ENCODE measurements around the gene TENM4. TPM values are rescaled to one million over a fixed set of nuclear protein-coding genes. Genes with fewer than 3 reads are reported as not detected.
A peak's percentile ranks its signal among the peaks of the same experiment; 100 is the strongest.

The TENM4 gene
- polyA plus RNA-seq, 1 experiment: 5.5 TPM

- DNase-seq (ENCODE audit: low read depth, low spot score): no peak
- no peak for TF ChIP-seq CTCF (IDR thresholded peaks at IDR 0.05; ENCODE audit: low read depth, low read length)
- Histone ChIP-seq H3K27ac (ENCODE audit: low read depth, low read length) (no peak overlapping the region), H3K4me3 (ENCODE audit: low read depth, low read length) (no peak overlapping the region), H3K27me3 (ENCODE audit: control insufficient read depth, insufficient read depth, low read length) (no peaks in the 10 kb centered on the region), H3K9me3 (ENCODE audit: control insufficient read depth, insufficient read depth, low read length) (no peaks in the 10 kb centered on the region)
- ChIA-PET CTCF (no interaction called here), POLR2A (no interaction called here)
Measured at GRCh38 chr11:79313530-79313913, 127.3 kb downstream of the TENM4 start.

GRCh38 chr11:79312617-79313529 is 128.0 kb downstream of the TENM4 start:
- ChIA-PET CTCF (no interaction called here), POLR2A (no interaction called here)
- Histone ChIP-seq H3K4me3 (ENCODE audit: low read depth, low read length) (no peak overlapping the region), H3K27me3 (ENCODE audit: control insufficient read depth, insufficient read depth, low read length) (peaks cover 1% of the 10 kb centered on the region), H3K27ac (ENCODE audit: low read depth, low read length) (no peak overlapping the region), H3K9me3 (ENCODE audit: control insufficient read depth, insufficient read depth, low read length) (no peaks in the 10 kb centered on the region)
- TF ChIP-seq CTCF (IDR thresholded peaks at IDR 0.05; ENCODE audit: low read depth, low read length): no peak
- no peak for DNase-seq (ENCODE audit: low read depth, low spot score)

GRCh38 chr11:79311461-79311860 is 129.4 kb downstream of the TENM4 start:
- H3K27ac ChIP-seq (ENCODE audit: low read depth, low read length): no peak overlapping the region
- peaks cover 3% of the 10 kb centered on the region for H3K27me3 ChIP-seq (ENCODE audit: control insufficient read depth, insufficient read depth, low read length)
- no peak for TF ChIP-seq CTCF (IDR thresholded peaks at IDR 0.05; ENCODE audit: low read depth, low read length)
- DNase-seq (ENCODE audit: low read depth, low spot score): no peak
- no peaks in the 10 kb centered on the region for H3K9me3 ChIP-seq (ENCODE audit: control insufficient read depth, insufficient read depth, low read length)
- ChIA-PET CTCF (no interaction called here), POLR2A (no interaction called here)
- no peak overlapping the region for H3K4me3 ChIP-seq (ENCODE audit: low read depth, low read length)

GRCh38 chr11:79309407-79309806 is 131.4 kb downstream of the TENM4 start:
- H3K9me3 ChIP-seq (ENCODE audit: control insufficient read depth, insufficient read depth, low read length): no peaks in the 10 kb centered on the region
- no peak for TF ChIP-seq CTCF (IDR thresholded peaks at IDR 0.05; ENCODE audit: low read depth, low read length)
- peak; percentile 10 for DNase-seq (ENCODE audit: low read depth, low spot score)
- POLR2A ChIA-PET: no interaction called here
- H3K27ac ChIP-seq (ENCODE audit: low read depth, low read length): no peak overlapping the region
- peaks cover 3% of the 10 kb centered on the region for H3K27me3 ChIP-seq (ENCODE audit: control insufficient read depth, insufficient read depth, low read length)
- CTCF ChIA-PET: no interaction called here
- H3K4me3 ChIP-seq (ENCODE audit: low read depth, low read length): no peak overlapping the region

GRCh38 chr11:79308429-79308828 is 132.4 kb downstream of the TENM4 start:
- ChIA-PET POLR2A (no interaction called here), CTCF (no interaction called here)
- Histone ChIP-seq H3K9me3 (ENCODE audit: control insufficient read depth, insufficient read depth, low read length) (no peaks in the 10 kb centered on the region), H3K27ac (ENCODE audit: low read depth, low read length) (no peak overlapping the region), H3K4me3 (ENCODE audit: low read depth, low read length) (no peak overlapping the region), H3K27me3 (ENCODE audit: control insufficient read depth, insufficient read depth, low read length) (peaks cover 3% of the 10 kb centered on the region)
- DNase-seq (ENCODE audit: low read depth, low spot score): no peak
- no peak for TF ChIP-seq CTCF (IDR thresholded peaks at IDR 0.05; ENCODE audit: low read depth, low read length)
